AG09309 (cell line): Measurements from ENCODE around the gene TMEM266.

ENCODE experiments used
- DNase-seq: peaks from one replicate; pipeline ENCODE4 v3.0.0-alpha.2; 2010; ENCODE audit warnings: low read depth
- H3K4me3 ChIP-seq: 2 replicates; pipeline ENCODE4 v1.5.1; 2011; ENCODE audit warnings: mild to moderate bottlenecking, low read depth, low read length, moderate library complexity; ENCODE audit not compliant: control insufficient read depth
- CTCF ChIP-seq: IDR thresholded peaks from 2 replicates; pipeline ENCODE4 v1.5.1; 2011; ENCODE audit warnings: mild to moderate bottlenecking, low read depth, low read length, inconsistent platforms; ENCODE audit not compliant: insufficient read depth, control insufficient read depth; ENCODE audit errors: missing control alignments

Gene TMEM266

GRCh38 chr15:76105391-76105790 is 45.6 kb downstream of the TMEM266 start:
- no peak for DNase-seq
- TF ChIP-seq CTCF, result no peak

DNA sequence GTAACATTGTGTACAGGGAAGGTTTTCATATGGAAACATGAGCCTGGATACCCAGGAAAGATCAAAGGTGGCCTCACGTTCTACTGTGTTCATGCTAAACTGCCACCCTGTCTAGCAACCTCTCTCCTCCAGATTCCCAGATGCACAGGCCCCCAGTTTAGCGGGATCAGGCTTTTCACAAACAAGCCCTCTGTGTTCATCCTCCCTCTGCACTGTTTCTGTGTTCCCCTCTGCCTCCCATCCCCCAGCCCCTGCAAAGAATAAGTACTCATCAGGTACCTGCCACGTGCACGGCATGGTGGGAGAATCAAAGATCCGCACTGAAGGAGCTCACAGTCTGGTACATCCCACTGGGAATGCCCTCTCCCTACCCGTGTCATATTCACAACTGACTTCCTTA is 46.1 kb downstream of the TMEM266 start:
- DNase-seq, result no peak
- no peak for TF ChIP-seq CTCF
- no peak overlapping the region for H3K4me3 ChIP-seq

More at GRCh38 chr15:76105391-76105790, 45.6 kb downstream of the TMEM266 start:
- H3K4me3 ChIP-seq, result no peak overlapping the region

DNA sequence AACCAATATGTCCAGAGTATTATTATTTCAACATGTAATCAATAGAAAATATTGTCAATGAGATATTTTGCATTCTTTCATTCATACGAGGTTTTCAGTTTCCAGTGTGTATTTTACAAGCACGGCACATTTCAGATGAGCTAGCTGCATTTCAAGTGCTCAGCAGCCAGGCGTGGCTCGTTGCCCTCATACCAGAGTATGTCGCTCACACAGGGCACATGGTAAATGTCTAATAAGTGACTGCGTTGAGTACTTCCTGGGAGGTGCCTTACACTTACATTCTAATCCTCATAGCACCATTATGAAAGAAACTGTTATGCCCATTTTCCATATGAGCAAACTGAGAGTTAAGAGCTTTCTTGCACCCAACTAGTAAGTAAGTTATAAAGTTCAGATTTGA is 47.4 kb downstream of the TMEM266 start:
- H3K4me3 ChIP-seq, result no peak overlapping the region
- no peak for DNase-seq
- no peak for TF ChIP-seq CTCF

- TF ChIP-seq CTCF, result no peak
- no peak overlapping the region for H3K4me3 ChIP-seq
- no peak for DNase-seq
Observed at GRCh38 chr15:76108021-76108723, 48.4 kb downstream of the TMEM266 start.

DNA sequence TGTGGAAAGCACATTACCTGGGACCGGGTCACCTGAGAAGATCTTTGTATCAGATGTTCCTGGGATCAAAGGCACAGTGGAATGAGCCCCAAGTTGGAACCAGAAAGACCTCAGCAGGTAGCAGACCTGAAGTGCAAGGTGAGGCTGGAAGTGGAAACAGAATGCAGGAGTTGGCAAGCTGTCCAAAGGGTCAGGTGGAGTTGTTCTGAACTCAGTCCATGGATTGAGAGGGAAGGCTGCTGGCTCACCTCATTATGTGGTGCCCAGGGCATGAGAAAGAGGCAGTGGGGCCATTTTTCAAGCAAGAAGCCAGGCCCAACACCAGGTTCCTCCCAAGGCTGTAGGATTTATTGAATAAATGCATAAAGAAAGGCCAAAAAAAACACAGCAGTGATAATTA is 49.3 kb downstream of the TMEM266 start:
- no peak for DNase-seq
- no peak for TF ChIP-seq CTCF

DNA sequence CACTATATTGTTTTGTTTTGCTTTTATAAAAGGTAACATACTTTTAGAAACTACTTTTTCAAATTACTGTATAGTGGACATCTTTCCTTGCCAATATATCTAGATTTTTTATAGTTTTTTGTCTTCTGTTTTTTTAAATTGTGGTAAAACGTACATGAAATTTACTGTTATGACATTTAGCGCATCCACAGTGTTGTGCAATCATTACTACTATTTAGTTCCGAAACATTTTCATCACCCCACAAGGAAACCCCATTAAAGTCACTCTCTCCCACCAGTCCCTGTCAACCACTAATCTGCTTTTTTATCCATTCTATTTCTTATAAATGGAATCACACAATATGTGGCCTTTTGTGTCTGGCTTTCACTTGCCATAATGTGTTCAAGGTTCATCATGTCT is 54.8 kb downstream of the TMEM266 start:
- no peak for TF ChIP-seq CTCF
- DNase-seq, result no peak
- H3K4me3 ChIP-seq, result no peak overlapping the region

More for the DNA sequence above, 49.3 kb downstream of the TMEM266 start:
- no peak overlapping the region for H3K4me3 ChIP-seq

- no peak for TF ChIP-seq CTCF
- no peak for DNase-seq
- H3K4me3 ChIP-seq, result no peak overlapping the region
Observed at GRCh38 chr15:76116138-76116885, 56.5 kb downstream of the TMEM266 start.
